HG03457 (cell line): ENCODE data around the gene FAM193B.

Experiments
- ATAC-seq: cut with Tn5 transposase; IDR thresholded peaks from one replicate; pipeline ENCODE4 v1.9.1; 2021; ENCODE audit warnings: moderate number of reproducible peaks; ENCODE audit not compliant: unreplicated experiment

The FAM193B gene

GRCh38 chr5:177472460-177473442 is 81.6 kb downstream of the FAM193B start:
- ATAC-seq: no peak

- ATAC-seq: no peak
These were observed 82.6 kb downstream of the FAM193B start for GRCh38 chr5:177471610-177472356.

- ATAC-seq: no peak
These were observed 83.4 kb downstream of the FAM193B start for GRCh38 chr5:177470759-177471536.
